ENCODE results near the gene CENPVL3.
"Not testable (repeated sequence)": the region's sequence is repeated elsewhere in the genome, so short reads cannot be mapped to it uniquely, and the experiment has no call there.

Gene CENPVL3

DNA sequence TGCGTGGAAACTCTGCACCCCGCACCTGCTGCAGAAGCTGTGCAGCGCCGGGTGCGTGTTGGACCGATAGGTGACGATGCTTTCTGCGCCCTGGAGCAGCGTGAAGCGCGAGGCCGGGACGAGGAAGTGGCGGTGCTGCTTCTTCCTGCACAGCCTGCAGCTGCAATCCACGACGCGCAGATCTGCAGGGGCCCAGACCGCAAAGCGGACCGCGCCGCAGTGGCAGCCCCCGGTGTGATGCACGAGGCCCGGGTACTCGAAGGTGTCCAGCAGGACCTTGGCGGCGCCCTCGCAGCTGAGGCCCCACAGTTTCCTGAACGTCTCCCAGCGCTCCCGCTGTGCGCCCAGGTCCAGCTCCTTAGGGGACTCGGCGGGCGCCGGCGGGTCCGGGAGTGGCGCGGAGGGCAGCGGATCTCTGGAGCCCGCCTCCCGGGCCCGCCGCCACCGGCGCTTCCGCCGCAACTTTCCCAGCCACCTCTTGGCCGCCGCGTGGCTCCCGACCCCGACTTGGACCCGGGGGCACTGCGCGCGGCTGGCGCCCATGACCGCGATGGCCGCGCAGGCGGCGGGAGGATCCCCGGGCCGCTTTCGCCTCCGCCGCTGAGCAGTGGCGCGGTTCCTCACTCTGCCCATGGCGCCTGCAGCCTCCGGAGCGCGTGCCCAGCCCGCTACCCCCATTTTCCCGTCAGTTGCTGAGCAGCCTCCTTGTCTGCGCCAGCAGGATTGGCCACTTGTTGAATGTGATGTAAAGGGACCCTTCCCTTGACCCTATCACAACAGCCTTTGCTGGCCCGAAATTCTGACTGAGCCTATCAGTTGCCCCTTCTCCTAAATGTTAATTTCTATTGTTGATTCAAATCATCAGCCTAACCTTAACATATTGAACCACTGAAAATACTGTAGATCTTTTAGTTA is at the start of gene CENPVL3:
Gene CENPVL3, minus strand, starts transcription at position 672 of the 915 bp plus-strand sequence. Its CDS starts 39 bp downstream, at position 633.
- DNase-seq, result not testable (repeated sequence)

DNA sequence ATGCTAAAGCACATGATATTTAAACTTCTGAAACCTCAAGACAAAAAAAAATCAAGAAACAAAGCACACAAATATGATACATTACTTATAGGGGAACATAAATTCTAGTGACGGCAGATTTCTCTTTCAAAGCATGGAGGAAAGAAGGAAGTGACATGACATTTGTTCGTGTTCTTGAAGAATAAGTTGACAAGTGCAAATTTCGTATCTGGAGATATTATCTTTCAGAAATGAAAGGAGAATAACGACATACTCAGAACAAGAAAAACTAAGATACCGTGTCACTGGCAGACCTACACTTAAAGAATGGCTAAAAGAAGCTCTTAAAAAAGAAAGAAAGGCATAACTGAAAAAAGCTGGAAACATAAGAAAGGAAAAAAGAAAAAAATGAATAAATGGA is 47.3 kb upstream of the CENPVL3 start:
- DNase-seq, result no peak

DNA sequence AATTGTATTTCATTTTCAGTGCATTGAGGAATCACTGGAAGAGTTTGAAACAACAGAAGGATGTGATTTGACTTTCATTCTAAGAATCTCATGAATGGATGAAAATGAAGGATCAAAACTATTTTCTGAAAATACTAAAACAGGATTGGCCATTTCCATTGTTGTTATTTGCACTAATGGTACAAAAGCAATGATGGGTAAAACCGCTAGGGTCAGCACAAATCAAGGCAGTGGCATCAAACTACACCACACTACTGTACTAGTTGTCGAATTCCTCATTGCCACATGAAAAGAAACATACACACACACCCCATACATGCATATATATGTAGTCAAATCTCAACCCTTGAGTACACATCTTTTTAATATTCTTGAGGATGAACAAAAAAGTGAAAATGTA is 24.7 kb upstream of the CENPVL3 start:
- DNase-seq, result no peak

DNA sequence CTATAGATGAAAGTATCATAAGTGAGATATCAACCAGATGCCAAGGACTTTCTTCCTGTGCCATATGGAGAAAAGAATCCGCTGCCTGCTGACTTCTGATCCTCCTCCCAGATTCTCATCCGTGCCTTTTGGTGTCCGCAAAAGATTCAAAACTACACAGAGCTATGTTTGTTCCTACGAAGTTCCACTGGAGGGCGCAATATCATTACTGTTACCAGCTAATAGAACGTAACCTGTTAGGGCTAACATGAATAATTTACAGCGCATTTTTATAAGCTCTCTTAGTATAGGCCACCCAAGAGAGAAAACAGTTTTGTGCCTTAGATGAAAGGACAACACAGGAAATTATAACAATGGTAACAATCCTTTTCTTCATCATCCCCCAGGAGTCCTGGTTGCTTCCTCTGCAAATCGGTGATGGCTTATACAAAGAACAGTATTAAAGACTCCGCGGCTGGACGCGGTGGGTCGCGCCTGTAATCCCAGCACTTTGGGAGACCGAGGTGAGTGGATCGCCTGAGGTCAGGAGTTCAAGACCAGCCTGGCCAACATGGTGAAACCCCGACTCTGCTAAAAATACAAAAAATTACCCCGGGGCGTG is 22.8 kb upstream of the CENPVL3 start:
- no peak for DNase-seq

DNA sequence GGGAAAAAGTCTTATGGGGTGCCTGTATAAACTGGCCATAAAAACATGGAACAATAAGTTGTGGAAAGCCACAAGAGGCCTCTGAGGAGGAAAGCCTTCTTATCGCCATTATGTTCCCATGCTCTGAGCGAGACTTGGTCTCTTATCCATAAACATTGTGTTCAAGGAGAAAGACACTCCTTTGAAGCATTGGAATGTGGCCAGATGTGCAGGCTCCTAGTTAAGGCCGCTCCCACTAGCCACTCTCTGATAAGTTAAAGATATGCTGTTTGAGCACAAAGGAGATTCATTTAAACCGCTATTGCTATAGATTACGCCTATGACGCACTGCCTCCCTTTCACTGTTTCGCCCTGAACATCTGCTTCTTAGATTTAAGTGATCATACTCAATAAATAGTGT is 17.8 kb upstream of the CENPVL3 start:
- DNase-seq, result not testable (repeated sequence)

DNA sequence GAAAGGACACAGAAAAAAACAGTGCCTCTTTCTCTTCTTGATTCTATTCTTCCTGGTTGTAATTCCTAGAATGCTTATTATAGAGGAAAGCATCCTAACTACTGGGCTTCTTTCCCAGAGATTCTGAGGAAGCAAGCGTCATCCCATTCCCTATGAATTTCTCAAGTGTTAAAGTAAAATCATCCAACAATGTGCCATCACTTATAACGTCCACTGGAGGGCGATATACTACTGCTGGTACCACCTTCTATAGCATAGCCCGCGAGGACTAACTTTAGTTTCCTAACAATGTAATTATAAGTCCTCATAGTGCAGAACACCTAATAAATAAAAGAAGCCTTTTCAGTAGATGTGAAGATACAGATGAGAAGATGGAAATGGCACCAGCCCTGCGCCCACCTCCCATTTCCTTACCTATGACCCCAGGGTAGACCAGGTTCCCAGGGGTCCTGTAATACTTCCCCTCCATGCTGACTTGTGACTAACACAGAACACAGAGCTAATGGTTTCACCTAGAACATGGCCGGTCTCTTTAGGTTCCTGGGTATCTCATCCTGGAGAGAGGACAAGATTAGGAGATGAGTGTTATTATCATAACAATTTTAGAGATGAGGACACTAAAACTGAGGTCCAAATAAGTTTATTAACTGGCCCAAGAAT is 4.2 kb downstream of the CENPVL3 start:
- no peak for DNase-seq

DNA sequence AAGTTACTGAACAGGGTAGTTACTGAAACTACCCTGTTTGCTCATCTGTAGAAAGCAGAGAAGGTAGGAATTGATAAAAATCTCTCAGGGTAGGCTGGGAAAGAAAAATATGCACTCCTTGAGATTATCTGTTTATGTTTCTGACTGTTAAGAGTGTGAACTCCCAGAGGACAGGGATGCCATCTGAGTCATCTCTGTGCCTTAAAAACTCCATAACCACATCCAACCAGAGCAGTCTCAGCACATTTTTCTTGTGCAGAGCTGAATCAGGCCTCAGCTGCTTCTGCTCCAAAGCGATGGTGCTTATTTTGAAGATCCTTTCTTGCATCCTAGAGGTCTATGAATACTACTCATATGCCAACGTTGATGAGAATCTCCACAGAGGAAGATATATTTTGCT is 9.9 kb downstream of the CENPVL3 start:
- no peak for DNase-seq

DNA sequence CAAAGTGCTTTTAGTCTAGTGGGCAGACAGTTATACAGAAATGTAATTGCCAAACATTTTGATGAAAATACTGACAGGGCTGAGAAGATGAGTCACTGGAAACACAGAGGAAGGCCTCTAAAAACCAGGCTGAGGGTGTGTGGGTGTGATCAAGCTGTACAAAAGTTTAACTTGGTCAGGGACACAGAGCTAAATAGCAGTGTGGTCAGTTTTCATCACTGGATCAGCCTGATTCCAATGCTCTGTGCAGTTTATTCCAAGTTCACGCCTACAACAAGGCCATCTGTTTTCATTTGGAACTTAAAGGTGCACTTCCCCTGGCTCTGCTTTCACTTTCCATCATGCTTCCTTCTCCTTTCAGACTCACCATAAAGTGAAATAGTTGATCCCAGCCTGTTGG is 10.6 kb downstream of the CENPVL3 start:
- no peak for DNase-seq

DNA sequence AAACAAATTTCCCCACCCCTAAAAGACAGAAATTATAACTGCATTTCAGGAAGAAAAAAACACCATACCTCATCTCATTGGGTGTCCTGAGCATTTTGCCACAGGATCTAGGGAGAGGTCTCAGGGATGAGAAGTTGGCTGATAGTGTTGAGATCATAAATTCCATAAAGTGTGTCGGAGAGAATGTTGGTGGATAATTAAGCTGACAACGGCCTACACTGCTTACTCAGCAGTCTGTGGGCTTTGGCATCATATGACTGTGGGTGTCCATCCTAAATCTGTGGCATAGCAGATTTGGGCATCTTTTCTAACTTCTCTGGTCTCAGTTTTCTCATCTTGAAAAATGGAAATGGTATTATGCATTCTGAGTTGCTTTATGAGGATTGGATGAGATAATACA is 12.3 kb downstream of the CENPVL3 start:
- DNase-seq, result no peak

DNA sequence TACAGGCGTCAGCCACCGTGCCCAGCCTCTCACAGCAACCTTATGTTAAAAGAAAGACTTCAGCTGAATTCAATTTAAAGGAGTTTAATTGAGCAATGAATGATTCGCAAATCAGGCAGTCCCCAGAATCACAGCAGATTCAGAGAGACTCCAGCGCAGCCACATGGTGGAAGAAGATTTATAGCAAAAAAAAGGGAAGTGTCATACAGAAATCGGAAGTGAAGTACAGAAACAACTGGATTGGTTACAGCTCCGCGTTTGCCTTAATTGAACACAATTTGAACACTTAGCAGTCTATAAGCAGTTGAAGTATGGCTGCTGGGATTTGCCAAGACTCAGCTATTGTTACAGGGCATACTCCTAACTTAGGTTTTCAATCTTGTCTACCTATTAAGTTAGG is 19.8 kb downstream of the CENPVL3 start:
- no peak for DNase-seq

DNA sequence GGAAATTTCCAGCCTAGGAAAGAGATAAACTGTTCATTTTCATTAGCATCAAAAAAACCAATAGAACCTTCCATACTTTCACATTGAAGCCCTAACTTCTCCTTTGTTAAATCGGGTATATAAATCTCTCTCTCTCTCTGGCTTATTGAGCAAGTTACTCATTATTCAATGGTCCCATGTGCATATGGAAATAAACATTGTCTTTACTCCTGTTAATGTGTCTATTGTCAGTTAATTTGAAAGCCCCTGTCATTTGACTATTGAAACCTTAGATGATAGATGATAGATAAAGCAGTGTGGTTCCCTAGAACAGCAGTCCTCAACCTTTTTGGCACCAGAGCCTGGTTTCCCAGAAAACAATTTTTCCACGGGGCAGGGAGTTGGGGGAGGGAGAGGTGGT is 46.8 kb downstream of the CENPVL3 start:
- no peak for DNase-seq

DNA sequence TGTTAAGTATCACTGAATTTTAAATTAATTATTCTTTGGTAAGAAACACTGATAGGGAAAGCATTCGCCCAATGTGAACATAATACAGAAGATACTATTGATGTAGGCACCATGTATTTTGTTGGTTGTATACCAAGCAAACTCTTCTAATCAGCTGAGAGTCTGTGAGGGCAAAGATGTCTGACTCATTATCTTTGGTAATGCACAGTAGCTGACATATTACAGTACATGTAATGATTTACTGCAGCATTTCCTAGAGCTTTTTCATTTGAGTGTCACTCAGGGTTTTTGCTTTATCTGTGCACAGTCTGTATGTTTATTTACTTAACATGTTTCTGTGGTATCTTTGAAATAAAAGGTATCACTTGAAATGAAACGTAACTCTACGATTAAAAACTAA is 49.2 kb downstream of the CENPVL3 start:
- DNase-seq, result no peak

DNA sequence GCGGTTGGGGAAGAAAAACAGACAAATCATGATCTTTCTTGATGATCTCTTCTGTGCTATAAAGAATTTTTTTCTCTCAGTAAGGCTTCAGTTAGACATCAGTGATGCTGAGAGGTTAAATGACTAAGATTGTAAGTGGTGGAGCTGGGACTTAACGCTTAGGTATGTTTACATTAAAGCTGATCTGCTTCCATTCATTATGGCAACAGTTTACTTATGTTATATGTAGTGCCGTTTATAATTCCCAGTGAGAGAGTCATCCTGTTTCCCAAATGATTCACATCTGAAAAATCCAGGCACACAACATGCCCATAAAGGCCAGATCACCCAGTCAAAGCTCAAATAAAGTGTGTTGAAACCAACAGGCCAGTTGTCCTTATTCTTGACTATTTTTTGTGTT is 50.1 kb downstream of the CENPVL3 start:
- no peak for DNase-seq

Data from stimulated activated CD4-positive, alpha-beta T cell treated with anti-CD3 and anti-CD28 coated beads, Interleukin-4, amount 100 ng/mL, for 4 hours (primary cell).